22Rv1 (cell line): ENCODE results near the gene HDAC2.

Experiments used
- H3K27ac ChIP-seq: fragments of 450-650 bp; 2 replicates; pipeline ENCODE4 v1.5.1; 2017
- ZFX ChIP-seq: fragments of 450-650 bp; IDR thresholded peaks from 2 replicates; pipeline ENCODE4 v1.6.1; 2017; ENCODE audit warnings: antibody characterized with exemption, borderline replicate concordance
- TF ChIP-seq, protein P1 (sequence below): fragments of 450-650 bp; IDR thresholded peaks from 2 replicates; pipeline ENCODE4 v1.5.1; 2017; ENCODE audit warnings: mild to moderate bottlenecking

The HDAC2 gene

DNA sequence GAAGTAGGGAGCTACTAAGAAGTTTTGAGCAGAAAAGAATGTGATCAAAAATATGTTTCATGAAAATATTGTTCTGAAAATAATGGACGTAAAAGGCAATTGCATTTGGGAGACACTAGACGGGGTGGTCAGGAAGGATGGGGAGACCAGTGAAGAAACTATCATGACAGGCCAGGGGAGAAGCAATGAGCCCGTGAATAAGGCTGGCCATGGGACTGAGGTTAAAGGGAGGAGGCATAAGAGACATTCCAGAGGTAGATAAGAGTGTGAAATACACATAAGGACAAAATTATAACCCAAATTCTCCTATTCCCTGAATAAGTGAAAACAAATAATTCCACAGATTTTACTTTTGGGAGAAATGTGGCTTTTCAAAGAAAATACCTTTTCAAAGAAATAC is 62.1 kb downstream of the HDAC2 start:
- no peak overlapping the region for H3K27ac ChIP-seq
- TF ChIP-seq, protein P1, sequence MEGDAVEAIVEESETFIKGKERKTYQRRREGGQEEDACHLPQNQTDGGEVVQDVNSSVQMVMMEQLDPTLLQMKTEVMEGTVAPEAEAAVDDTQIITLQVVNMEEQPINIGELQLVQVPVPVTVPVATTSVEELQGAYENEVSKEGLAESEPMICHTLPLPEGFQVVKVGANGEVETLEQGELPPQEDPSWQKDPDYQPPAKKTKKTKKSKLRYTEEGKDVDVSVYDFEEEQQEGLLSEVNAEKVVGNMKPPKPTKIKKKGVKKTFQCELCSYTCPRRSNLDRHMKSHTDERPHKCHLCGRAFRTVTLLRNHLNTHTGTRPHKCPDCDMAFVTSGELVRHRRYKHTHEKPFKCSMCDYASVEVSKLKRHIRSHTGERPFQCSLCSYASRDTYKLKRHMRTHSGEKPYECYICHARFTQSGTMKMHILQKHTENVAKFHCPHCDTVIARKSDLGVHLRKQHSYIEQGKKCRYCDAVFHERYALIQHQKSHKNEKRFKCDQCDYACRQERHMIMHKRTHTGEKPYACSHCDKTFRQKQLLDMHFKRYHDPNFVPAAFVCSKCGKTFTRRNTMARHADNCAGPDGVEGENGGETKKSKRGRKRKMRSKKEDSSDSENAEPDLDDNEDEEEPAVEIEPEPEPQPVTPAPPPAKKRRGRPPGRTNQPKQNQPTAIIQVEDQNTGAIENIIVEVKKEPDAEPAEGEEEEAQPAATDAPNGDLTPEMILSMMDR = no peak
- no peak for TF ChIP-seq ZFX

DNA sequence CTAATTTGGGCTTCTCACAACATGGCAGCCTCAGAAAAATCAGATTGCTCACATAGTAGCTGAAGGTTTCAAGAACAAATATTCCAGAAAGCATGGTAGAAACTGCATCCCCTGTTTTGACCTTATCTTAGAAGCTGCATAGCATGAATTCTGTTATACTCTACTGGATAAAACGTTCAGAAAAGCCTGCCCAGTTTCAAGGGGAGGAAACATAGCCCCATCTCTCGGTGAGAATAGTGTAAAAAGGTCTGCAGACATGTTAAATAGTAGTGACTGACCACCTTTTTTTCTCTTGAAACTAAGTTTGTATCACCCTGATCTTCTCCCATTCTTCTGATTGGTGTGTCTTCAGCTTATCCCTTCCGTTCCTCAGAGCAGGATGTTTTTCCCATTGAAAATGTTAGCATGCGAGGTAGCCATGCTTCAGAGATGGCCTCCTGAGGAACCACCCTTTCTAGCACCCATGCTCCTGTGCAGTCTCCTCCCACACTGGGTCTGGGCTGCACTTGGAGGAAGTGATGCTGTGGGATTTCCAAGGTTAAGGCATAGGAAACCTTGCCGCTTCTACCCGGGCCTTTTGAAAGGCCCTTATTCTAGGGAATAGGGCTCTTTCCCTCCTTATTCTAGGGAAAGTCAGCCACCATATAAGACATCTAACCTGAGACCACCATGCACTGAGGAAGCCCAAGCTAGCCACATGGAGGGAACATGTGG is 63.7 kb downstream of the HDAC2 start:
- no peak for TF ChIP-seq ZFX
- TF ChIP-seq, protein P1 = no peak
- no peak overlapping the region for H3K27ac ChIP-seq

DNA sequence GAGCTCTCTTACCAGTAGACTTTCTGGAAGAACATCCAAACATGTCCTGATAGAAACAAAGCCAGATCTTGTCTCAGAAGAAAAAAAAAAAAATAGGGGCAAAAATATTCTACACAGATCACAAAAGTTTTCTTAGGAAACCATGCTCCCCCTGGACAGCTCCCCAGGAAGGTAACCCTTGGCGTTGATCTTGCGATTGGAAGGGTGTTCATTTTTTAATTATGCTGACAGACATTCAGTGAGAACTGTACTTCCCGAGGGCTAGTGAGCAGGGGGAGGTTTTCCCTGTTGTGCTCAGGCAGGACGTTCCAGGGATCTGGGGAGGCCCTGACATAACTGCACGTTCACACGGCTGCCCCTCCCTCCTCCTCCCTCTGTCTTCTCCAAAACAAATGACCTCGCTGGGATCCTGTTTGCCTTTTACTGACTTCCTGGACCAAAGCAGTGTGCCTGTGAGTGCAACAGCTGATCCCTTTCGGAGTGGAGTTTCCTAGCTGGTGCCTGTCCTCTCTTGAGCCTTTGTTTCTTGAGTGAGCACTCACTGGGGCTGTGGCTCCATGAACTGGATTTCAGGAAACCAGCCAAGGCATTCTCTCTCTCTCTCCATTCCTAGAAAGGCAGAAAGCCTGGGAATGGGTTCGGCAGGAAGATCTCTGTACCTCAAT is 67.2 kb downstream of the HDAC2 start:
- no peak overlapping the region for H3K27ac ChIP-seq
- TF ChIP-seq, protein P1 = no peak
- TF ChIP-seq ZFX = no peak

GRCh38 chr6:113901482-113901881 is 69.5 kb downstream of the HDAC2 start:
- TF ChIP-seq, protein P1 = no peak
- TF ChIP-seq ZFX = no peak
- H3K27ac ChIP-seq = no peak overlapping the region

DNA sequence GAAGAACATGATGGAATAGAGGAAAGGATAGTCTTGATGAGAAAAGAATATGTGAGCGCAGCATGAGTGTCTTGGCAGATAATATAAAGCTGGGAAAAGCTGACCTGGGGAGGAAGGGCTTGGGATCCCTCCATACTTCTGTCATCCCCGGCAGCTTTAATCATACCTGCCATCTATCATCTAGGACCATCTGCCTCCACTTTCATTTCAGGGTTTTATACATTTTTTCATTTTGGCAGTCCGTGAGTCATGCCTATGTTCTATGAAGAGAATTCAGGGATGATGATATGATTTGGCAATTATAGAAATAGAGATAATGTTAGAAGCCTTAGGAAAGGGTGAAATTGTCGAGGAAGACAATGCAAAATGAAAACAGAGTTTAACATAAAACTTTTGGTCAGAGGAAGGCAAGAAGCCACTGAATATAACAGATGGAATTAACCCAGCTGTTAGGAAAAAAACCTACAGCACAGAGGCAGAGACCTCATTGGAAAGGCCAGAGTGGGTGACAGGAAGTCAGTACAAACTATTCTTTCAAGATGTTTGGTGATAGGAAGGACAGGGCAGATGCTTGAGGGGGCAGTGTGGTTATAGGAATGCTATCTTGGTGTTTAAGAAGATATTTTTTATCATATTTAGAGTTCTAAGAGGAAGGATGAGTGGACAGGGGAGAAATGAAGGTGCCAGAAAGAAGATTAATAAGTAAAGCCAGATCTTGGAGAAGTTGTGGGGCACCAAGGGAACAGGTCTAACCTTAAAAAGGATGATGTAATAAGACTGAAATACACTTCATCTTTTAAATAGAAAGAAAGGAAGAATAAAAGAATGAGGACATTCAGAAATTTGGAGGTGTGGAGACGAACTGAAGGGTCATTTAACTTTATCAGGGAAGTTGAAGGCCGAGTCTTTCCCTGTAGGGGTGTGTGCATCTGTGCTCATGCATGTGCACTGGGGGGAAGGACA is 76.0 kb downstream of the HDAC2 start:
- H3K27ac ChIP-seq = no peak overlapping the region
- TF ChIP-seq ZFX = no peak
- TF ChIP-seq, protein P1 = no peak

DNA sequence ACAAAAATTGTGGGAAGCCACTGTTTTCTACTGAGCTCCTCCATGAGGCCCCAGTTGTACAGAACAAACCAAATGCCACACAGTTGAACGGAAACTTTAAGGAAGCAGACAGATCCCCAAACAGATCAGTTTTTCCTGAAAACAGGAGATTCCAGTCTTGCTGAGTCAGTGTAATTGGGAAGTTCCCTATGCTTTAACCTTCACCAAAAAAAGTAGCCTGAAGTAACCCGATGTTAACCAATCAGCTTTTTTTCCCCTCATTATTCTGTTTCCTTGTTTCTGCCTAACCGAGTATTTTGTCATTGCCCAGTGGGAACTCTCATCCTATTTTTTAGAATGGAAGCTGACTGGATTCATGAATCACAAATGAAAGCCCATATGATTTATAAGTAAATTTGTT is 77.1 kb downstream of the HDAC2 start:
- TF ChIP-seq, protein P1 = no peak
- no peak for TF ChIP-seq ZFX
- no peak overlapping the region for H3K27ac ChIP-seq
